HepG2 (cell line): ENCODE results near the gene HCFC1R1. TPM values are rescaled to one million over a fixed set of nuclear protein-coding genes. Genes with fewer than 3 reads are reported as not detected.

Source experiments
- ATM ChIP-seq: fragments of 450-650 bp; IDR thresholded peaks from 2 replicates; pipeline ENCODE4 v1.7.1; 2017; ENCODE audit warnings: mild to moderate bottlenecking, borderline replicate concordance
- CEBPB ChIP-seq: IDR thresholded peaks from 2 replicates; pipeline ENCODE4 v1.6.1; 2011; ENCODE audit warnings: low read depth, low read length, improper control_type of control experiment, borderline replicate concordance
- DR1 ChIP-seq: sonication (generic); formaldehyde crosslinking; IDR thresholded peaks from 2 replicates; pipeline ENCODE4 v1.8.0; 2021; ENCODE audit warnings: mild to moderate bottlenecking, missing genetic modification reagents, inconsistent platforms
- NR3C1 ChIP-seq: sonication (generic); formaldehyde crosslinking; IDR thresholded peaks from 2 replicates; pipeline ENCODE4 v1.4.0; 2020; ENCODE audit warnings: missing genetic modification reagents
- SRF ChIP-seq: IDR thresholded peaks from 2 replicates; pipeline ENCODE4 v1.6.1; 2011; ENCODE audit warnings: mild to moderate bottlenecking, low read depth, low read length, moderate library complexity
- ZMYM3 ChIP-seq: sonication (generic); formaldehyde crosslinking; IDR thresholded peaks from 2 replicates; pipeline ENCODE4 v1.5.1; 2020; ENCODE audit warnings: mild to moderate bottlenecking, missing genetic modification reagents
- ZNF251 ChIP-seq: sonication (generic); formaldehyde crosslinking; IDR thresholded peaks from 2 replicates; pipeline ENCODE4 v1.9.0; 2021; ENCODE audit warnings: mild to moderate bottlenecking, missing genetic modification reagents
- ZNF282 ChIP-seq: fragments of 450-650 bp; IDR thresholded peaks from 2 replicates; pipeline ENCODE4 v1.6.1; 2018; ENCODE audit not compliant: partially characterized antibody
- ZNF547 ChIP-seq: sonication (generic); formaldehyde crosslinking; IDR thresholded peaks from 2 replicates; pipeline ENCODE4 v1.5.1; 2020; ENCODE audit warnings: mild to moderate bottlenecking, missing genetic modification reagents
- ZNF570 ChIP-seq: sonication (generic); formaldehyde crosslinking; IDR thresholded peaks from 2 replicates; pipeline ENCODE4 v1.4.0; 2020; ENCODE audit warnings: mild to moderate bottlenecking, missing genetic modification reagents, borderline replicate concordance
- ZNF614 ChIP-seq: IDR thresholded peaks from 2 replicates; pipeline ENCODE4 v1.6.1; 2018; ENCODE audit warnings: missing biosample characterization, missing genetic modification reagents, inconsistent platforms, borderline replicate concordance
- ZNF674 ChIP-seq: sonication (generic); formaldehyde crosslinking; IDR thresholded peaks from 2 replicates; pipeline ENCODE4 v1.5.0; 2020; ENCODE audit warnings: low read depth, mild to moderate bottlenecking, missing genetic modification reagents
- ZNF678 ChIP-seq: sonication (generic); formaldehyde crosslinking; IDR thresholded peaks from 2 replicates; pipeline ENCODE4 v1.4.0; 2020; ENCODE audit warnings: mild to moderate bottlenecking, missing genetic modification reagents
- ZNF782 ChIP-seq: sonication (generic); formaldehyde crosslinking; IDR thresholded peaks from 2 replicates; pipeline ENCODE4 v1.4.0; 2020; ENCODE audit warnings: missing genetic modification reagents, mild to moderate bottlenecking, borderline replicate concordance
- polyA plus RNA-seq, 8 experiments: library from polyadenylated mRNA; depleted of rRNA in 3 of 8; stranded (reverse) in 7 of 8; unstranded in 1 of 8; fragments of >200 nt; fragmentation: Illumina TruSeq in 4 of 8; extraction: Trizol in 4 of 8; gene quantifications; 2 replicates each; pipeline versions ENCODE4 v1.2.1 to v1.2.3, GENCODE V29; 2011 to 2016; ENCODE audit warnings: low read depth in 4 of 8, missing spikeins in 1 of 8, mixed read lengths in 1 of 8; ENCODE audit not compliant: insufficient read depth in 1 of 8
- total RNA-seq, 5 experiments: library from RNA; depleted of rRNA; stranded (reverse); fragments of >200 nt; fragmentation: Illumina TruSeq; extraction: Trizol; gene quantifications; 2 replicates each; pipeline ENCODE4 v1.2.3, GENCODE V29; 2016; ENCODE audit warnings: low read depth in 1 of 5
- TF ChIP-seq, protein P1 (sequence below): sonication (generic); formaldehyde crosslinking; IDR thresholded peaks from 2 replicates; pipeline ENCODE4 v1.4.0; 2020; ENCODE audit warnings: missing genetic modification reagents
- TF ChIP-seq, protein P2 (sequence below): sonication (generic); formaldehyde crosslinking; IDR thresholded peaks from 2 replicates; pipeline ENCODE4 v1.4.0; 2020; ENCODE audit warnings: mild to moderate bottlenecking, missing genetic modification reagents
- TF ChIP-seq, protein P3 (sequence below), 2 experiments: sonication (generic) in 1 of 2; formaldehyde crosslinking in 1 of 2; IDR thresholded peaks; 2 replicates each; pipeline versions ENCODE4 v1.4.0 to v1.6.1; 2018 to 2020; ENCODE audit warnings: missing genetic modification reagents in 2 of 2, borderline replicate concordance in 1 of 2, low read depth in 1 of 2, mild to moderate bottlenecking in 1 of 2, missing biosample characterization in 1 of 2
- TF ChIP-seq, protein P4 (sequence below): sonication (generic); formaldehyde crosslinking; IDR thresholded peaks from 2 replicates; pipeline ENCODE4 v1.5.1; 2020; ENCODE audit warnings: missing genetic modification reagents, mild to moderate bottlenecking, borderline replicate concordance
- TF ChIP-seq, protein P5 (sequence below): sonication (generic); formaldehyde crosslinking; IDR thresholded peaks from 2 replicates; pipeline ENCODE4 v1.8.1; 2023; ENCODE audit warnings: mild to moderate bottlenecking, inconsistent platforms, moderate library complexity, missing genetic modification reagents, borderline replicate concordance
- TF ChIP-seq, protein P6 (sequence below): sonication (generic); formaldehyde crosslinking; IDR thresholded peaks from 2 replicates; pipeline ENCODE4 v1.4.0; 2020; ENCODE audit warnings: mild to moderate bottlenecking, missing genetic modification reagents
- TF ChIP-seq, protein P7 (sequence below): sonication (generic); formaldehyde crosslinking; conservative IDR thresholded peaks from 2 replicates; pipeline ENCODE4 v1.4.0; 2020; ENCODE audit warnings: missing genetic modification reagents

Gene HCFC1R1
- total and polyA plus RNA-seq, 2 of the 13 experiments (the other 11 are each of a cell fraction or from before 2014, with no cell fraction given) = 13.8 to 16.1 TPM

DNA sequence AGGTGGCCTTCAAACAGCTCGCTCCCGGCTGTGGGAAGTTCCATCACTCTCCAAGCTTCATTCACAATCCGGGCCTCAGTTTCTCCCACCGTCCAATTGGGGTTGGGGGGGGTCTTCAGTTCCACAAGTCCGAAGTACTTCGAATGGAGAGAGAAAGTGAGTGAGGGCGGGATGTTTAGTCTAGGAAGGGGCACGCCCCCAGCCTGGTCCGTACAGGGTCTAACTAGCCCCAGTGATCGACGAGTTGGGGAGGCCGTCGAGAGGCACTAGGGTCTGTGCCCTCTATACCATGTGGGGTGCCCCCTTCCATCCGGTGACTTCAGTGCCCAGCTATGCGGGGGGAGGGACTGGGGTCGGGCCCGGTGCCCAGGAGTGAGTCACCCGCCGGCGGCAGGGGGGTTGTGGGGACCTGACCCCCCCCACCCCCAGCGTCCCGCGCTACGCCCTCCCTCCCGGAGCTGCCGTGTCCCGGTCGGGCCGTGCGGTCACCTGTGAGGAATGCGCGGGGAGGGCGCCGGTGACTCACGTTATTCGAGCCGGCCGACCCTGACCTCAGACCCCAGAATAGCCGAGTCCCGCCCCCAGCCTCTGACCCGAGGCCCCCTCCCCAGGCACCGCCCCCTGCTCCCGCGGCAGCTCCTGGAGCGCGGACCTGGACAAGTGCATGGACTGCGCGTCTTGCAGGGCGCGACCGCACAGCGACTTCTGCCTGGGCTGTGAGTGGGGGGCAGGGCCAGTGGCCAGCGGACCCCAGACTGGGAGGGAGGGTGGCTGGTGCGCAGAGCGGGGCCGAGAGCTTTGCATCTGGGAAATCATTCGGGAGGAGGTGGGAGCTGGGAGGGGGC is 2.9 kb downstream of the HCFC1R1 start (continued):
- TF ChIP-seq, protein P1, sequence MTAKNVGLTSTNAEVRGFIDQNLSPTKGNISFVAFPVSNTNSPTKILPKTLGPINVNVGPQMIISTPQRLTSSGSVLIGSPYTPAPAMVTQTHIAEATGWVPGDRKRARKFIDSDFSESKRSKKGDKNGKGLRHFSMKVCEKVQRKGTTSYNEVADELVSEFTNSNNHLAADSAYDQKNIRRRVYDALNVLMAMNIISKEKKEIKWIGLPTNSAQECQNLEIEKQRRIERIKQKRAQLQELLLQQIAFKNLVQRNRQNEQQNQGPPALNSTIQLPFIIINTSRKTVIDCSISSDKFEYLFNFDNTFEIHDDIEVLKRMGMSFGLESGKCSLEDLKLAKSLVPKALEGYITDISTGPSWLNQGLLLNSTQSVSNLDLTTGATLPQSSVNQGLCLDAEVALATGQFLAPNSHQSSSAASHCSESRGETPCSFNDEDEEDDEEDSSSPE = no peak; the same call in none of the 2 replicates
- TF ChIP-seq ZNF282 = no peak
- TF ChIP-seq, protein P2, sequence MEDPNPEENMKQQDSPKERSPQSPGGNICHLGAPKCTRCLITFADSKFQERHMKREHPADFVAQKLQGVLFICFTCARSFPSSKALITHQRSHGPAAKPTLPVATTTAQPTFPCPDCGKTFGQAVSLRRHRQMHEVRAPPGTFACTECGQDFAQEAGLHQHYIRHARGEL (CRISPR knock-in tag) = no peak
- TF ChIP-seq ZNF251 (CRISPR knock-in tag) = no peak
- peak; percentile 7; the same call in 1 of the 2 replicates for TF ChIP-seq DR1 (CRISPR knock-in tag)
- TF ChIP-seq, protein P3, sequence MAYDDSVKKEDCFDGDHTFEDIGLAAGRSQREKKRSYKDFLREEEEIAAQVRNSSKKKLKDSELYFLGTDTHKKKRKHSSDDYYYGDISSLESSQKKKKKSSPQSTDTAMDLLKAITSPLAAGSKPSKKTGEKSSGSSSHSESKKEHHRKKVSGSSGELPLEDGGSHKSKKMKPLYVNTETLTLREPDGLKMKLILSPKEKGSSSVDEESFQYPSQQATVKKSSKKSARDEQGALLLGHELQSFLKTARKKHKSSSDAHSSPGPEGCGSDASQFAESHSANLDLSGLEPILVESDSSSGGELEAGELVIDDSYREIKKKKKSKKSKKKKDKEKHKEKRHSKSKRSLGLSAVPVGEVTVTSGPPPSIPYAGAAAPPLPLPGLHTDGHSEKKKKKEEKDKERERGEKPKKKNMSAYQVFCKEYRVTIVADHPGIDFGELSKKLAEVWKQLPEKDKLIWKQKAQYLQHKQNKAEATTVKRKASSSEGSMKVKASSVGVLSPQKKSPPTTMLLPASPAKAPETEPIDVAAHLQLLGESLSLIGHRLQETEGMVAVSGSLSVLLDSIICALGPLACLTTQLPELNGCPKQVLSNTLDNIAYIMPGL (CRISPR knock-in tag; IDR thresholded peaks at IDR 0.05; ENCODE audit: borderline replicate concordance in 1 of 2, low read depth in 1 of 2) = peak; percentile 44 to 64; a peak in 3 of 4 replicates
- TF ChIP-seq SRF = no peak
- TF ChIP-seq ZNF782 (CRISPR knock-in tag) = no peak; the same call in none of the 2 replicates
- TF ChIP-seq ZNF614 (CRISPR knock-in tag) = no peak
- 0 out of 2 replicates have a peak, but pooled peaks have one; percentile 21 for TF ChIP-seq ZNF570
- TF ChIP-seq, protein P4, sequence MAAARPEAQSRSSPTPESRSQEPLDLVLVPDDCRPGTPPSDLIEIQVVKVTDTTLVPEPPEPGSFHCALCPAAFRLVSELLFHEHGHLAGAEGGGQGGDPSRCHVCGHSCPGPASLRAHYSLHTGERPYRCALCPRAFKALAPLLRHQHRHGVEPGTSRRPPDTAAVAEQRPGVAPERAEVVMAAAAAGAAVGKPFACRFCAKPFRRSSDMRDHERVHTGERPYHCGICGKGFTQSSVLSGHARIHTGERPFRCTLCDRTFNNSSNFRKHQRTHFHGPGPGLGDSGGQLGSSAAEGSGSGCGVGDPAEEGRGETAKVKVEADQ = peak; percentile 85
- no peak for TF ChIP-seq ZNF674
- no peak for TF ChIP-seq NR3C1 (CRISPR knock-in tag)
- no peak for TF ChIP-seq ZNF678 (CRISPR knock-in tag)
- peak; percentile 22; the same call in 1 of the 2 replicates for TF ChIP-seq ZMYM3 (CRISPR knock-in tag)
- TF ChIP-seq, protein P5, sequence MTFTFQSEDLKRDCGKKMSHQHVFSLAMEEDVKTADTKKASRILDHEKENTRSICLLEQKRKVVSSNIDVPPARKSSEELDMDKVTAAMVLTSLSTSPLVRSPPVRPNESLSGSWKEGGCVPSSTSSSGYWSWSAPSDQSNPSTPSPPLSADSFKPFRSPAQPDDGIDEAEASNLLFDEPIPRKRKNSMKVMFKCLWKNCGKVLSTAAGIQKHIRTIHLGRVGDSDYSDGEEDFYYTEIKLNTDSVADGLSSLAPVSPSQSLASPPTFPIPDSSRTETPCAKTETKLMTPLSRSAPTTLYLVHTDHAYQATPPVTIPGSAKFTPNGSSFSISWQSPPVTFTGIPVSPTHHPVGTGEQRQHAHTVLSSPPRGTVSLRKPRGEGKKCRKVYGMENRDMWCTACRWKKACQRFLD (CRISPR knock-in tag) = peak; percentile 23; the same call in 1 of the 2 replicates
- TF ChIP-seq, protein P6, sequence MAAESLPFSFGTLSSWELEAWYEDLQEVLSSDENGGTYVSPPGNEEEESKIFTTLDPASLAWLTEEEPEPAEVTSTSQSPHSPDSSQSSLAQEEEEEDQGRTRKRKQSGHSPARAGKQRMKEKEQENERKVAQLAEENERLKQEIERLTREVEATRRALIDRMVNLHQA (CRISPR knock-in tag) = no peak
- no peak for TF ChIP-seq ATM
- no peak for TF ChIP-seq CEBPB
- TF ChIP-seq, protein P7, sequence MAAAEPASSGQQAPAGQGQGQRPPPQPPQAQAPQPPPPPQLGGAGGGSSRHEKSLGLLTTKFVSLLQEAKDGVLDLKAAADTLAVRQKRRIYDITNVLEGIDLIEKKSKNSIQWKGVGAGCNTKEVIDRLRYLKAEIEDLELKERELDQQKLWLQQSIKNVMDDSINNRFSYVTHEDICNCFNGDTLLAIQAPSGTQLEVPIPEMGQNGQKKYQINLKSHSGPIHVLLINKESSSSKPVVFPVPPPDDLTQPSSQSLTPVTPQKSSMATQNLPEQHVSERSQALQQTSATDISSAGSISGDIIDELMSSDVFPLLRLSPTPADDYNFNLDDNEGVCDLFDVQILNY (CRISPR knock-in tag) = no peak
- peak; percentile 75; the same call in 1 of the 2 replicates for TF ChIP-seq ZNF547 (CRISPR knock-in tag)
